Stimulated activated CD8-positive, alpha-beta memory T cell treated with anti-CD3 and anti-CD28 coated beads, Interleukin-7, amount 100 ng/mL, for 24 hours (primary cell): ENCODE data around the gene BMAL1.

Experiments
- DNase-seq: peaks from one replicate; pipeline ENCODE4 v3.0.0-alpha.2; 2020; ENCODE audit warnings: low read depth

Gene BMAL1

GRCh38 chr11:13261591-13262061, 16.0 kb upstream of the BMAL1 start:
- no peak for DNase-seq

- no peak for DNase-seq
These were observed 15.5 kb upstream of the BMAL1 start for GRCh38 chr11:13262096-13262495.

DNA sequence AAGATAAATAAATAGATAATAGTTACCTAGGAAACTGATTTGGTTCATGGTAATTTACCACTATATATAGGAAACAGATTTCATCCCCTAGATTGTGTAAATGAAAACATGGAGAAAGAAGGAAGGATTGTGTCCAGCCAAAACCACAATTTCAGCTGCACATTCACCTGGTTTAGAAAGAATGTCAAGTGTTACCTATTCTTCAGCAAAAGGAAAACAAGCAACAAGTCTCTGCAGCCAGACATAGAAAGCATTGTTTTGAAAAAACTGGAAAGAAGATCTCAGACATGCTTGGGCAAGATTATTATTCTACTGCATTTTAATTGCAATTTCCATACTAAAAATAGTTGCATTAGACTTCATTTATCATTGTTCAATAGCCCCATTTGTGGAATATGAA, 8.8 kb upstream of the BMAL1 start:
- DNase-seq, result no peak

DNA sequence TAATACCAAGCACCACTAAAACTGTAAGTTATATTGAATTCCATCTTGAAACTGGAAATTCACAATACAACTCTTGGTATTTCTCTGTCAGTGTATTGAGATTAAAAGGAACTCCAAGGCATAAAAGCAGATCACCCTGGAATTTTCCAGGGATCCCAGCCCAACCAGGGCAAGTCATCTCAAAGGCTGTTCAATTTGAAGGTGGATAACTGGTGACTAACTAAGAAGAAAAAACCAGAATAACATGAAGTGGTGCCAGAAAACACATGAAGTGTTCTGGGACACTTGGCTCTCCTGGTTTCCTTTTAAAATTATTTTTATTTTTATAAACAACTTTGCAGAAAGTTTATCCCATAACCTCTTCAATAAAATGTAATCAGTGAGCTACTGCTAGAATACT, 7.8 kb upstream of the BMAL1 start:
- no peak for DNase-seq

DNA sequence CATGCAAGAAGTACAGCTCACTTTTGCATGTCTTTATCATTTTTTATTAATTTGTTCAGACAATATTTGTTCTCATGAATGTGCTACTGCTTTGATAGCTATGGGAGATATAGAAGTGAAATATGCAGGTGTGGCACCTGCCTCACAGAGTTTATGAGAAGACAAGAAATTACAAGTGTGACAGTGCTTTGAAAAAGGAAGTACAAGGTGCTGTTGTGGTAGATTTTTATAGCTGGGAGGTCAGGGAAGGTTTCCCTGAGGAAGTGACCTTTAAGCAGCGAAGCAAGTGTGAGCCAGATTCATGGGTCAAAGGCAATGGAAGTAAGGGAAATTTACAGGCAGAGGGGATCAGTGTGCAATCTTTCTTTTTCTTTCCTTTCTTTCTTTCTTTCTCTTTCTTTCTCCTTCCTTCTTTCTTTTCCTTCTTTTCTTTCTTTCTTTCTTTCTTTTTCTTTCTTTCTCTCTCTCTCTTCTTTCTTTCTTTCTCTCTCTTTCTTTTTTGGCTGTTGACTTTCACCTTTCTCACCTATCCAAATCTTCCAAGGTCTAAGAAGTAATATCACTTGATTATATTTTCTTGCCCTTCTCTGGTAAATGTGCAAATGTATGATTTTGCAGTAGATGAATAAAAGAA, 6.4 kb upstream of the BMAL1 start:
- DNase-seq, result no peak

GRCh38 chr11:13276454-13276831, 1.1 kb upstream of the BMAL1 start:
- no peak for DNase-seq

- DNase-seq, result peak; percentile 92
These were observed 490 bp upstream of the BMAL1 start for GRCh38 chr11:13276832-13277767.

DNA sequence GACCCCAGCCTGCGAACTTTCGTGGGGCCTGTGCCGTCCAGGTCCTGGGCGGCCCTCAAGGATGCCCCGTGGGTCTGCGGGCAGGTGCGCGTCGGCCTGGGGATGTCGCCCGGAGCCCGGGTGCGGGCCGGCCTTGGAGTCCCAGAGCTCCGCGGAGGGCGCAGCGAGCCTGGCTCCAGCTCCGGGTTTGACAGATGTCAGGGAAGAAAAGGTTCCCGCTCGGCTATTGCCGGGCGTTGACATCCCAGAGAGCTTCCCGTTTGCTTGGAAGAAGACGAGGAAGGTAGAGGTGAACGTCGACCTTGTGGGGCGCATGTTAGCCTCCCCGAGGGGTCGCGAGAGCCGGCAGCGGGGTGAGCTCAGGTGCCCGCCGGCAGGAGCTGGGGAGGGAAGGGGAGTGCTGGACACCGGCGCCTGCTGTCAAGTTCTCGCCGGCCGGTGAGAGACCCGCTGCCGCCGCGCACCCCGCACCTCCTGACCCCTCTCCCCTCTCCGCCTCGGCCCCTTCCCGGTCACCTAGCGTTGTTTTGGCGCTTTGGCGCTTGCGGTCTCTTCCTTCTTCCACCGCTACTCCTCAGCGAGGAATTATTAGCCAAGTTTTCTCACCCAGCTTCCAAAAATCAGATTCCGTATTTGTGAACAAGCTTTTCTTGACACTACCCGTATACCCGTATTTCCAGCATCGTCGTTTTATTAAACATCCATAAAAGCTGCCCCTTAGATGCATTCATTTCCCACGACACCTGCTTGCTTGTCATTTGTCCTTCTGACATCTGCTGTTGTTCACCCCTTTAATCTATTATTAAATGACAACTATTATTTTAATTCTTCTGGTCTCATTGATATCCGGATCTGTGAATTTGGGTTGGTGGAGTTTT, 1.3 kb downstream of the BMAL1 start:
- DNase-seq, result no peak

DNA sequence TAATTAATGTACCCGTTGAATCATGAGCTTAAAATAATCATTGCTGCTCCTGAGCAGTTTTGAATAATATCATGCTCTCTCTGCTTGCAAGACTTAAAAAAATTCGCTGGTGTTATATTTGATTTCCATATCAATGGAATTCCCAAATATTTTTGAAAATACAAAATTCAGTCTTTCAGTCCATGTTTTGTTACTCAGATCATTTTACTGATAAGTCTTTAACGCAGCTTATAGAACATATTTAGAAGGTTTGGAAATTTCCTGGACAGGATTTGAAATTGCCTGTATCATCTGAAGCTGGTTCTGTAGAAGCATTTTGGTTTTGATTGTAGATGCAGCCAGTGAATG, 1.9 kb downstream of the BMAL1 start:
- DNase-seq, result no peak

GRCh38 chr11:13280092-13280722, 2.6 kb downstream of the BMAL1 start:
- no peak for DNase-seq

- DNase-seq, result no peak
These were observed 3.2 kb downstream of the BMAL1 start for GRCh38 chr11:13280777-13281176.

DNA sequence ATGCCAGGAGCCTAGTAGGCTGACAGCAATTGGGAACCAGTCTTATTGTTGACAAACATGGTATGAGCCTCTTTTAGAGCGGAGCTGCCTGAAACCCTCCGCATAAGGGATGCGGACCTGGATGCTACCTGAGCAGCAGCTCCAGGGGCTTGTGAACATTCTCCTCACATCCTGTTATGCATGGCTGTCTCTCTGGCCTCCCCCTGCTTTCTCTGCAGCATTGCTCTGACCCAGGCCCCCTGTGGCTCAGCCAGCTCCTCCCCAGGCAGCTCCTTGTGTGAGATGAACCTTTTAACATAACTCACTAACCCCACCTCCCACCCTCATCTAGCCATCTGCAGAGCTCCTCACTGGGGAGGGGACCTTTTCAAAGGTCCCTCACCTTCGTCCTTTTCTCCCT, 6.0 kb downstream of the BMAL1 start:
- DNase-seq, result no peak

DNA sequence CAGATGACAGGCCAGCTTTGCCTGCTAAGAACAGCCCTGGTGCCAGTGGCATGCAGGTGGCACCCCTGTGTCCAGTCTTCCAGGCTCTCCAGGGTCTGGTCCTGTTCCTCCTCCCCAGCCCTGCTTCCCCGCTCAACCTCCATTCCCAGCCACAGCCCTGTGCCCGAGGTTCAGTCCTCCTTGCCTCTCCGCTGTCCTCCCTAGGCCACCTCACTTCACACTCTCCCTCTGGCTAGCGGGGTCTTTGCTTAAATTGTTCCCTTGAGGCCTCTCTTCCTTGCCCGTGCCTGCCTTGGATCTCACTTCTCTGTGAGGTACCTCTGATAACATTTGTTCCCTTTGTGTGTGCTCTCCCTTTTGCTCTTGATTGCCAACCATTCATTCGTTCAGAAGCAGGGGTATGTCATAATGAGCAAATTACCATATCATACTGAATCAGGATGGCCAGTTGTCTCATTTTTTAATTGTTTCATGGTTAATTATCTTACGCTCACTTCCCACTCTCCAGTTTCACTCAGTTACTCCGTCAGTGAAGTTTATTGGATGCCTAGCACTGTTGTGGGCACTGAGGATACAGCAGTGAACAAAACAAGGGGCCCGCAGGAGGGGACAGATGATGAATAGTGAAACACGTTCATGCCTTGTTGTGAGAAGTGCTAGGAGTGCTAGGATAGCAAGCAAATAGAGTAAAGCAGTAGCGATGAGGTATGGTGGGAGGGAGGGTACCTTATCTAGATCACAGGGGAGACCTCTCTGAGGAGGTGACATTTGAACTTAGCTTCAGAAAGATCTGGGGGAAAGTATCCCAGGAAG, 7.4 kb downstream of the BMAL1 start:
- DNase-seq, result no peak

GRCh38 chr11:13286279-13286821, 8.8 kb downstream of the BMAL1 start:
- no peak for DNase-seq

DNA sequence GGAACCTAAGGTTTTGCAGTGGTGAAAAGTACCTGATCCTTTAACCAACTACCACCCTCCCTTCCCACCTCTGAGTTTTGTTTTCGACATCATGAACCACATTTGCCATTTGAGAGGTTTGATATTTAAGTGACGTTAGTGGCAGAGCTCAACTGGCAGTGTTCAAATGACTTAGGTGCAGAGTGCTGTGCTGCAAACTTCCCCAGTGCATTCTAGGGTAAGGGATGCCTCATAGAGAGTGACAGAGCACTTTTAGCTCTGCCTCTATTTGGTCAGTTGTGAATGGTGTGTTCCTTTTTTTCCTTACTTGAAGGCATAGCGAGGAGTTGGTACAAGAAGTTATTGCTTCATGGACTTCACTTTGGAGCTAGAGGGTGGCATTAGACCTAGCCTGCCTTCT, 9.4 kb downstream of the BMAL1 start:
- no peak for DNase-seq

DNA sequence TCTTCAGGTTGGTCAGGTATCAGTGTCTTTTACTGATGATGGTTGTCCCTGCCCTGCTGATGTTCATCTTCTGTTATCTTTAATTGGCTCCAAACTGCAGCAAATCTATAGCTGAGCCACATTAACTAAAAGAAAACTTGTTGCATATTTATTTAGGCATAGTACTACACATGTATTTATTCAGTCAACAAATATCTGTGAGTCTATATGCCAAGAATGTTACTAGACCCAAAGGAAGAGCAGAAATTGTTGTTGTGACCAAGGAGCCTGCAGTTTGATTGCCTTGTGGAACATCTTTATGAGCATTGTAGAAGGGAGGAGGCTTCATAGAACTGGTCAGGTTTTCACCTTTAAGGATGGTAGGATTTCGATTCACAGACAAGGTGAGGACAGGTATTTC, 10.1 kb downstream of the BMAL1 start:
- DNase-seq, result no peak

GRCh38 chr11:13288375-13289029, 10.9 kb downstream of the BMAL1 start:
- no peak for DNase-seq

- DNase-seq, result no peak
These were observed 11.5 kb downstream of the BMAL1 start for GRCh38 chr11:13289081-13289480.

- no peak for DNase-seq
These were observed 12.8 kb downstream of the BMAL1 start for GRCh38 chr11:13290221-13290980.

DNA sequence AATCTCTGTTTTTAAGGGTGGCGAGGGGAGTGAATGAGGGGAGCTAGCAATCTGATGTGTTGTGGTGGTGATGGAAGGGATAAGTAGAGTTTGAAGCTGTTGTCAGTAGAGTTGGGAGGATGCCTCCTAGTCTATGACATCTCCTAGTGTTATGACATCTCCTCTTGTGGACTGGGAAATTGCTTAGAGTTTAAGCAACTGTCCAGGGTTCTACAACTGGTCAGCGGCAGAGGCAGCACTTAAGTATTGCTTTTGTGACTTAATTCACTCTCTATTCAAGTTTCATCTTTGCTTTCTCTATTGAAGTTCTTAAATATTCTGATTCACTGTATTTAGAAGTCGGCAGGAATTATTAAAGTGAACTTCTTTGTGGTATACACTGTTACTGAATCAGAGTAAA, 13.8 kb downstream of the BMAL1 start:
- DNase-seq, result no peak
